ENCODE measurements around the gene ZC3HAV1L. TPM values are rescaled to one million over a fixed set of nuclear protein-coding genes. Genes with fewer than 3 reads are reported as not detected.
"Not testable (repeated sequence)": the region's sequence is repeated elsewhere in the genome, so short reads cannot be mapped to it uniquely, and the experiment has no call there.

ZC3HAV1L gene
- total and polyA plus RNA-seq, 9 donors, result 2.6 to 46.4 (median 23.6) TPM

DNA sequence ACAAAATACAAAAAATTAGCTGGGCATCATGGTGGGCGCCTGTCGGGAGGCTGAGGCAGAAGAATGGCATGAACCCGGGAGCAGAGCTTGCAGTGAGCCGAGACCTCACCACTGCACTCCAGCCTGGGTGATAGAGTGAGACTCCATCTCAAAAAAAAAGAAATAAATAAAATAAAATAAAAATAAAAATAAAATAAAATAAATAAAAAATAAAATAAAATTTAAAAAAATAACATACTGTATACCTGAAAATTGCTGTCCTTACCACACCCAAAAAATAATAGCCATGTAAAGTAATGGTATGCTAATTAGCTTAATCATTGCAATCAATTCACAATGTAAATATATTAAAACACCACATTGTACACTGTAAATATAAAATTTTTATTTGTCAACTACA, 3.4 kb downstream of the ZC3HAV1L start:
- 86 to 95% (median 95%) methylated on average over 4 of the region's 4 CpGs for WGBS, 3 donors
- intact Hi-C loops (cut with DNase I), result no loop called here
- Histone ChIP-seq H3K4me1 (ENCODE audit: insufficient read depth) (peaks cover 2% of the 10 kb centered on the region), H3K27me3 (no peaks in the 10 kb centered on the region), H3K36me3 (no peaks in the 10 kb centered on the region), H3K9me3 (no peaks in the 10 kb centered on the region), H3K4me3 (no peak overlapping the region), H3K27ac (no peak overlapping the region)
- TF ChIP-seq POLR2A (IDR thresholded peaks at IDR 0.05), result no peak
- no peak for TF ChIP-seq EP300 (IDR thresholded peaks at IDR 0.05)
- TF ChIP-seq, protein P1, sequence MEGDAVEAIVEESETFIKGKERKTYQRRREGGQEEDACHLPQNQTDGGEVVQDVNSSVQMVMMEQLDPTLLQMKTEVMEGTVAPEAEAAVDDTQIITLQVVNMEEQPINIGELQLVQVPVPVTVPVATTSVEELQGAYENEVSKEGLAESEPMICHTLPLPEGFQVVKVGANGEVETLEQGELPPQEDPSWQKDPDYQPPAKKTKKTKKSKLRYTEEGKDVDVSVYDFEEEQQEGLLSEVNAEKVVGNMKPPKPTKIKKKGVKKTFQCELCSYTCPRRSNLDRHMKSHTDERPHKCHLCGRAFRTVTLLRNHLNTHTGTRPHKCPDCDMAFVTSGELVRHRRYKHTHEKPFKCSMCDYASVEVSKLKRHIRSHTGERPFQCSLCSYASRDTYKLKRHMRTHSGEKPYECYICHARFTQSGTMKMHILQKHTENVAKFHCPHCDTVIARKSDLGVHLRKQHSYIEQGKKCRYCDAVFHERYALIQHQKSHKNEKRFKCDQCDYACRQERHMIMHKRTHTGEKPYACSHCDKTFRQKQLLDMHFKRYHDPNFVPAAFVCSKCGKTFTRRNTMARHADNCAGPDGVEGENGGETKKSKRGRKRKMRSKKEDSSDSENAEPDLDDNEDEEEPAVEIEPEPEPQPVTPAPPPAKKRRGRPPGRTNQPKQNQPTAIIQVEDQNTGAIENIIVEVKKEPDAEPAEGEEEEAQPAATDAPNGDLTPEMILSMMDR (IDR thresholded peaks at IDR 0.05), result no peak
- DNase-seq, result no peak

DNA sequence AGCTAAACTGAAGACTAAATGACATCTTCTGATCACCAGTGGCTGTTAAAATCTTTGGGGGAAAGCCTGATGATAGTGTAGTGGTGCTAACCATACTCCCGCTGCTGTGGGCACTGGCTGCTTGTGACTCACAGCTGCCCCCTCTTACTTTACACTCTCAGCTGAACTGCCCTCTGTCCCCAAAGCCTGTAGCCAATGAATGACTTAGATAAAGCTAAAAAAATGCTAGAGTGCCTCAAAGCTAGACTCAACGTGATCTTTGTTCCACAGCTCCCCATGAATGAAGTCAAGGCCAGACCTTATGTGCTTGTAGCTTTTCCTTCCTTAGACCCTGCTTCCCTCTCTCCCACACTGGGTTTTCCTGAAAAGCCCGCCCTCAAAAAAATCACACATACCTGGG, 6.5 kb downstream of the ZC3HAV1L start:
- no peaks in the 10 kb centered on the region for H3K27me3 ChIP-seq
- no peak overlapping the region for H3K27ac ChIP-seq
- WGBS, 3 donors, result 80 to 90% (median 84%) methylated on average over 3 of the region's 3 CpGs
- intact Hi-C loops (cut with DNase I), result no loop called here
- TF ChIP-seq, protein P1 (IDR thresholded peaks at IDR 0.05), result no peak
- TF ChIP-seq EP300 (IDR thresholded peaks at IDR 0.05), result no peak
- no peaks in the 10 kb centered on the region for H3K4me1 ChIP-seq (ENCODE audit: insufficient read depth)
- DNase-seq, result no peak
- H3K36me3 ChIP-seq, result no peaks in the 10 kb centered on the region
- H3K4me3 ChIP-seq, result no peak overlapping the region
- no peaks in the 10 kb centered on the region for H3K9me3 ChIP-seq

DNA sequence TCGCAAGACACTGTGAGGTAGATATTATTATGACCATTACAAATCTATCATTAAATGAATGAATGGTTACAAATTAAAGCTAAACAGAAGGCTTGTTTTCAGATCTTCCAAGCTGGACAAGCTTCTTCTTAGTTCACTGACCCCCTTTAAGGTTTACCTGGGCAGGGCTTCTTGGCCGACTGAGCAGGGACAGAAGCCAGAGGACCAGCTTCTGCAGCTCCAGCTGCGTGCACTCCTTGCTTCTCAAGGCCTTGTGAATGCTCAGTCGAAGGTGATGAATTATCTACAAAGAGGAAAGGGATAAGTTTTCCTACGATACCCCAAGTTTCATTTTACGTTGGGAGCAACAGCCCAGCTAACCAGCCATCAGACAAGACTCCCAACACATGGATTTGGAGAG, 9.3 kb downstream of the ZC3HAV1L start:
- Histone ChIP-seq H3K36me3 (no peaks in the 10 kb centered on the region), H3K4me3 (no peak overlapping the region), H3K27me3 (no peaks in the 10 kb centered on the region), H3K9me3 (no peaks in the 10 kb centered on the region), H3K4me1 (ENCODE audit: insufficient read depth) (peaks cover 3% of the 10 kb centered on the region), H3K27ac (no peak overlapping the region)
- intact Hi-C loops (cut with DNase I), result no loop called here
- no peak for DNase-seq
- WGBS, 3 donors, result 56 to 80% (median 60%) methylated on average over 6 of the region's 6 CpGs
- TF ChIP-seq, protein P1 (IDR thresholded peaks at IDR 0.05), result no peak
- TF ChIP-seq POLR2A (IDR thresholded peaks at IDR 0.05), result no peak

DNA sequence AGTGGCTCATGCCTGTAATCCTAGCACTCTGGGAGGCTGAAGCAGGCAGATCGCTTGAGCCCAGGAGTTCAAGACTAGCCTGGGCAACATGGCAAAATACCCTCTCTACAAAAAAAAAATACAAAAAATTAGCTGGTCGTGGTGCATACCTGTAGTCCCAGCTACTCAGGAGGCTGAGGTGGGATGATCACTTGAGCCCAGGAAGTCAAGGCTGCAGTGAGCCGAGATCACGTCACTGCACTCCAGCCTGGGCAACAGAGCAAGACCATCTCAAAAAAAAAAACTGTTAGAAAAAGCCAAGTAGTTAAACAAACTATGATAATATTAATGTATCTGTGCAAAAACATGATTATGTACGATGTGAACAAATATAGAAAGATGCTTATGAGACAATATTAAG, 10.0 kb downstream of the ZC3HAV1L start:
- 74 to 84% (median 84%) methylated on average over 5 of the region's 5 CpGs for WGBS, 3 donors
- H3K9me3 ChIP-seq; H3K27me3 ChIP-seq; H3K36me3 ChIP-seq; H3K27ac ChIP-seq; H3K4me3 ChIP-seq; intact Hi-C loops (cut with DNase I); H3K4me1 ChIP-seq (ENCODE audit: insufficient read depth); DNase-seq: not testable (repeated sequence)

DNA sequence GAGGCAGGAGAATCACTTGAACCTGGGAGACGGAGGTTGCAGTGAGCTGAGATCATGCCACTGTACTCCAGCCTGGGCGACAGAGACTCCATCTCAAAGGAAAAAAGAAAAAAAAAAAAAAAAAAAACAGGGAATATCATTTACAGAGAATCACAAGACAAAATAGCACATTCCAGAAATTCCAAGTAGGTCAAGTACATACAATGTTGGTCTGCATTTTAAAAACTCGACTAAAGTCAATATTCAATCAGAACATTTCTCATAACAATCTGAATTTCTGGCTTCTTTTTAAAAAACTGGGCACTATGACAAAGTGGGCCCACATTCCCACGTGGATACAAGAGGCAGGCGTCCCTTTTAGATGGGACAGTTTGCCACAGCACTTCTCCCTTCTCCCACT, 12.8 kb downstream of the ZC3HAV1L start:
- Histone ChIP-seq H3K27me3 (no peaks in the 10 kb centered on the region), H3K9me3 (no peaks in the 10 kb centered on the region), H3K4me3 (no peak overlapping the region), H3K4me1 (ENCODE audit: insufficient read depth) (peaks cover 3% of the 10 kb centered on the region), H3K36me3 (no peaks in the 10 kb centered on the region), H3K27ac (no peak overlapping the region)
- no peak for TF ChIP-seq POLR2A (IDR thresholded peaks at IDR 0.05)
- no peak for TF ChIP-seq EP300 (IDR thresholded peaks at IDR 0.05)
- TF ChIP-seq, protein P1 (IDR thresholded peaks at IDR 0.05), result no peak
- intact Hi-C loops (cut with DNase I), result no loop called here
- 16 to 34% (median 16%) methylated on average over 5 of the region's 5 CpGs for WGBS, 3 donors
- no peak for DNase-seq
